ENCODE measurements around the gene NEUROD1. TPM values are rescaled to one million over a fixed set of nuclear protein-coding genes. Genes with fewer than 3 reads are reported as not detected.

NEUROD1 gene
- total RNA-seq, 6 donors from 2014 or later, result not detected

- DNase-seq (no peak), ATAC-seq (ENCODE audit: low FRiP score in 2 of 2) (no peak)
- Histone ChIP-seq H3K27ac (no peak overlapping the region), H3K4me1 (no peaks in the 10 kb centered on the region), H3K36me3 (no peaks in the 10 kb centered on the region), H3K27me3 (no peaks in the 10 kb centered on the region), H3K9me3 (no peaks in the 10 kb centered on the region), H3K4me3 (no peak overlapping the region)
- TF ChIP-seq CTCF (IDR thresholded peaks at IDR 0.05), result no peak
- no peak for TF ChIP-seq POLR2A (IDR thresholded peaks at IDR 0.05)
- no peak for TF ChIP-seq POLR2AphosphoS5 (IDR thresholded peaks at IDR 0.05)
- TF ChIP-seq EP300 (IDR thresholded peaks at IDR 0.05), result no peak
- WGBS, 2 donors, result 81 to 83% methylated on average over 1 of the region's 1 CpG
Measured at GRCh38 chr2:181646415-181646987, 33.8 kb downstream of the NEUROD1 start.

GRCh38 chr2:181643151-181643550, 37.2 kb downstream of the NEUROD1 start:
- Histone ChIP-seq H3K27me3 (no peaks in the 10 kb centered on the region), H3K27ac (no peak overlapping the region), H3K4me1 (no peaks in the 10 kb centered on the region), H3K9me3 (no peaks in the 10 kb centered on the region), H3K36me3 (no peaks in the 10 kb centered on the region), H3K4me3 (no peak overlapping the region)
- 76 to 78% methylated on average over 1 of the region's 1 CpG for WGBS, 2 donors
- DNase-seq (no peak), ATAC-seq (ENCODE audit: low FRiP score in 2 of 2) (no peak)
- TF ChIP-seq CTCF (IDR thresholded peaks at IDR 0.05) (no peak), POLR2AphosphoS5 (IDR thresholded peaks at IDR 0.05) (no peak), POLR2A (IDR thresholded peaks at IDR 0.05) (no peak), EP300 (IDR thresholded peaks at IDR 0.05) (no peak)

GRCh38 chr2:181642086-181642485, 38.2 kb downstream of the NEUROD1 start:
- Histone ChIP-seq H3K36me3 (no peaks in the 10 kb centered on the region), H3K4me1 (no peaks in the 10 kb centered on the region), H3K9me3 (no peaks in the 10 kb centered on the region), H3K27me3 (no peaks in the 10 kb centered on the region), H3K4me3 (no peak overlapping the region), H3K27ac (no peak overlapping the region)
- DNase-seq (no peak), ATAC-seq (ENCODE audit: low FRiP score in 2 of 2) (no peak)
- WGBS, 2 donors, result 80 to 82% methylated on average over 4 of the region's 4 CpGs
- TF ChIP-seq EP300 (IDR thresholded peaks at IDR 0.05) (no peak), POLR2AphosphoS5 (IDR thresholded peaks at IDR 0.05) (no peak), CTCF (IDR thresholded peaks at IDR 0.05) (no peak), POLR2A (IDR thresholded peaks at IDR 0.05) (no peak)

GRCh38 chr2:181639686-181640085, 40.6 kb downstream of the NEUROD1 start:
- DNase-seq (no peak), ATAC-seq (ENCODE audit: low FRiP score in 2 of 2) (no peak)
- Histone ChIP-seq H3K27me3 (no peaks in the 10 kb centered on the region), H3K4me1 (no peaks in the 10 kb centered on the region), H3K4me3 (no peak overlapping the region), H3K27ac (no peak overlapping the region), H3K36me3 (no peaks in the 10 kb centered on the region), H3K9me3 (no peaks in the 10 kb centered on the region)
- WGBS, 2 donors, result 22 to 31% methylated on average over 1 of the region's 1 CpG
- TF ChIP-seq POLR2AphosphoS5 (IDR thresholded peaks at IDR 0.05) (no peak), POLR2A (IDR thresholded peaks at IDR 0.05) (no peak), EP300 (IDR thresholded peaks at IDR 0.05) (no peak), CTCF (IDR thresholded peaks at IDR 0.05) (no peak)

- 87 to 94% methylated on average over 4 of the region's 4 CpGs for WGBS, 2 donors
Measured at GRCh38 chr2:181632733-181633401, 47.5 kb downstream of the NEUROD1 start.

More at GRCh38 chr2:181632733-181633401, 47.5 kb downstream of the NEUROD1 start:
- H3K9me3 ChIP-seq, result no peaks in the 10 kb centered on the region
- TF ChIP-seq EP300 (IDR thresholded peaks at IDR 0.05) (no peak), POLR2AphosphoS5 (IDR thresholded peaks at IDR 0.05) (no peak), POLR2A (IDR thresholded peaks at IDR 0.05) (no peak), CTCF (IDR thresholded peaks at IDR 0.05) (no peak)
- no peaks in the 10 kb centered on the region for H3K36me3 ChIP-seq
- no peak overlapping the region for H3K4me3 ChIP-seq
- no peaks in the 10 kb centered on the region for H3K4me1 ChIP-seq
- no peak for ATAC-seq (ENCODE audit: low FRiP score in 2 of 2)
- no peak for DNase-seq
- no peak overlapping the region for H3K27ac ChIP-seq
- H3K27me3 ChIP-seq, result no peaks in the 10 kb centered on the region
